HEK293T (cell line): ENCODE measurements around the gene MAPK8IP3.

ENCODE experiments used
- BHLHE40 ChIP-seq: fragments of 450-650 bp; IDR thresholded peaks from 2 replicates; pipeline ENCODE4 v1.6.1; 2016; ENCODE audit warnings: mild to moderate bottlenecking, moderate library complexity, borderline replicate concordance
- ELF4 ChIP-seq: fragments of 450-650 bp; IDR thresholded peaks from 2 replicates; pipeline ENCODE4 v1.6.1; 2017; ENCODE audit warnings: antibody characterized with exemption
- FOXA1 ChIP-seq: fragments of 450-650 bp; IDR thresholded peaks from 2 replicates; pipeline ENCODE4 v1.6.1; 2016; ENCODE audit warnings: mild to moderate bottlenecking
- FOXM1 ChIP-seq: fragments of 450-650 bp; IDR thresholded peaks from 2 replicates; pipeline ENCODE4 v1.6.1; 2017; ENCODE audit warnings: mild to moderate bottlenecking, borderline replicate concordance
- HDGF ChIP-seq: fragments of 450-650 bp; IDR thresholded peaks from 2 replicates; pipeline ENCODE4 v1.6.1; 2017; ENCODE audit warnings: antibody characterized with exemption, borderline replicate concordance
- L3MBTL2 ChIP-seq: fragments of 450-650 bp; conservative IDR thresholded peaks from 2 replicates; pipeline ENCODE4 v1.6.1; 2016; ENCODE audit warnings: mild to moderate bottlenecking
- NFRKB ChIP-seq: fragments of 450-650 bp; IDR thresholded peaks from 2 replicates; pipeline ENCODE4 v1.6.1; 2016; ENCODE audit warnings: mild to moderate bottlenecking, moderate library complexity
- PKNOX1 ChIP-seq: fragments of 450-650 bp; IDR thresholded peaks from 2 replicates; pipeline ENCODE4 v1.6.1; 2016
- SP1 ChIP-seq: fragments of 450-650 bp; IDR thresholded peaks from 2 replicates; pipeline ENCODE4 v1.6.1; 2017
- TARDBP ChIP-seq: fragments of 450-650 bp; IDR thresholded peaks from 2 replicates; pipeline ENCODE4 v1.6.1; 2016
- ZNF384 ChIP-seq: fragments of 450-650 bp; IDR thresholded peaks from 2 replicates; pipeline ENCODE4 v1.6.1; 2016

GRCh38 chr16:1789643-1790045 is 83.6 kb downstream of the MAPK8IP3 start:
- TF ChIP-seq PKNOX1, result no peak
- no peak for TF ChIP-seq NFRKB
- TF ChIP-seq FOXM1, result no peak
- no peak for TF ChIP-seq TARDBP
- TF ChIP-seq BHLHE40, result no peak
- TF ChIP-seq L3MBTL2, result no peak
- no peak for TF ChIP-seq ELF4
- no peak for TF ChIP-seq ZNF384
- TF ChIP-seq SP1, result no peak
- TF ChIP-seq FOXA1, result no peak
- TF ChIP-seq HDGF, result no peak
